ENCODE data around the gene MAST3. TPM values are rescaled to one million over a fixed set of nuclear protein-coding genes. Genes with fewer than 3 reads are reported as not detected.

MAST3 gene
- total and polyA plus RNA-seq, 2 of the 8 experiments (the other 6 are each of a cell fraction or from before 2014, with no cell fraction given) = 3.4 to 9.0 TPM

- Histone ChIP-seq H3K4ac (replicated peaks; ENCODE audit: insufficient read length, low read depth, low read length) (no peak overlapping the region), H3K27ac (ENCODE audit: low read depth, low read length) (no peak overlapping the region), H3K36me3 (ENCODE audit: control insufficient read depth in 2 of 4, insufficient read depth in 4 of 4, low read length in 3 of 4) (no peaks in the 10 kb centered on the region), H3K4me2 (ENCODE audit: insufficient read depth in 1 of 2, low read depth in 2 of 2, low read length in 2 of 2) (no peak overlapping the region), H3K79me1 (ENCODE audit: low read depth, low read length) (no peaks in the 10 kb centered on the region), H3K9me3 (ENCODE audit: insufficient read depth in 2 of 2, low read depth in 1 of 2, low read length in 1 of 2) (no peaks in the 10 kb centered on the region), H2BK120ac (replicated peaks; ENCODE audit: low read depth, low read length) (no peak overlapping the region), H3K18ac (ENCODE audit: extremely low read depth, low read length) (no peak overlapping the region), H4K5ac (ENCODE audit: insufficient read length, low read depth, low read length) (no peak overlapping the region), H2BK20ac (ENCODE audit: low read length) (no peak overlapping the region), H3K9ac (replicated peaks in 1 of 4; ENCODE audit: extremely low read depth in 1 of 4, low read depth in 3 of 4, low read length in 3 of 4) (no peak overlapping the region), H3K79me2 (ENCODE audit: control insufficient read depth in 1 of 2, insufficient read depth in 2 of 2, low read length in 2 of 2) (no peaks in the 10 kb centered on the region), H2AFZ (ENCODE audit: low read length) (no peak overlapping the region), H4K20me1 (replicated peaks in 1 of 2; ENCODE audit: control insufficient read depth in 1 of 2, insufficient read depth in 2 of 2, low read length in 2 of 2) (no peaks in the 10 kb centered on the region), H2BK15ac (ENCODE audit: low read length) (no peak overlapping the region), H3K14ac (ENCODE audit: insufficient read length) (no peak overlapping the region), H2BK5ac (ENCODE audit: low read depth, low read length) (no peak overlapping the region), H3K4me1 (replicated peaks in 1 of 4; ENCODE audit: control insufficient read depth in 3 of 4, insufficient read depth in 4 of 4, low read length in 3 of 4) (0 out of 7 replicates have a peak, but pooled peaks cover 0 to 2% (median 0%) of the 10 kb centered on the region in 4 experiments), H2BK12ac (ENCODE audit: low read depth, low read length) (no peak overlapping the region), H4K91ac (replicated peaks; ENCODE audit: insufficient read length, low read length) (no peak overlapping the region), H3K27me3 (replicated peaks in 1 of 4; ENCODE audit: control insufficient read depth in 3 of 4, extremely low read depth in 1 of 4, insufficient read depth in 3 of 4, low read length in 3 of 4) (no peaks in the 10 kb centered on the region), H2AK5ac (ENCODE audit: low read depth, low read length) (no peak overlapping the region), H3K4me3 (ENCODE audit: extremely low read depth in 1 of 4, insufficient read depth in 2 of 4, low read depth in 3 of 4, low read length in 4 of 4) (no peak overlapping the region), H4K8ac (ENCODE audit: extremely low read depth, insufficient read depth, low read length) (no peak overlapping the region), H3K56ac (replicated peaks; ENCODE audit: insufficient read length, low read depth, low read length) (no peak overlapping the region), H3K23me2 (ENCODE audit: low read depth, low read length) (peaks cover 2% of the 10 kb centered on the region; the same call in 1 of the 2 replicates), H3K23ac (ENCODE audit: insufficient read length) (no peak overlapping the region)
- DNase-seq (ENCODE audit: low read depth in 1 of 2, low spot score in 2 of 2) (no peak), FAIRE-seq (no peak)
- WGBS, 2 experiments (ENCODE audit: extremely low coverage in 1 of 2, insufficient coverage in 1 of 2, insufficient read length in 1 of 2, insufficient replicate concordance in 2 of 2, low coverage in 1 of 2, low lambda C conversion rate in 2 of 2, missing lambda C conversion rate in 1 of 2) = 79% methylated on average over 4 of the region's 5 CpGs; no CpG with 5 or more reads in 1 of the 2 experiments
- POLR2A ChIA-PET (ENCODE audit: partially characterized antibody) = interaction anchor here (1.0 kb wide), 1 partner anchor 48 kb away, joined by 4 read pairs; the partner anchor contains the start of gene ARRDC2
- CTCF ChIA-PET (ENCODE audit: partially characterized antibody) = interaction anchor here (0.8 to 1.6 kb wide), 4 partner anchors 8 to 122 kb away, joined by 4 to 11 read pairs (median 4); partner anchors contain the start of gene ARRDC2
- TF ChIP-seq CTBP2 (IDR thresholded peaks at IDR 0.05; ENCODE audit: borderline replicate concordance, insufficient read depth, insufficient read length, low read length) = no peak
- TF ChIP-seq SIRT6 (IDR thresholded peaks at IDR 0.05; ENCODE audit: low read length) = no peak
- no peak for TF ChIP-seq BRCA1 (IDR thresholded peaks at IDR 0.05; ENCODE audit: low read depth, low read length)
- no peak for TF ChIP-seq ZNF274 (IDR thresholded peaks at IDR 0.05; ENCODE audit: borderline replicate concordance, extremely low read depth, low read length)
- TF ChIP-seq SAP30 (IDR thresholded peaks at IDR 0.05; ENCODE audit: insufficient read depth, insufficient replicate concordance, low read length) = no peak
- no peak for TF ChIP-seq E2F6 (IDR thresholded peaks at IDR 0.05)
- TF ChIP-seq USF2 (IDR thresholded peaks at IDR 0.05; ENCODE audit: low read length) = no peak
- TF ChIP-seq CBX8 (IDR thresholded peaks at IDR 0.05; ENCODE audit: borderline replicate concordance, low read depth, low read length) = no peak
- no peak for TF ChIP-seq GABPA (IDR thresholded peaks at IDR 0.05; ENCODE audit: borderline replicate concordance, insufficient read depth, low read length)
- TF ChIP-seq SP2 (IDR thresholded peaks at IDR 0.05; ENCODE audit: low read length) = no peak
- no peak for TF ChIP-seq SP4 (IDR thresholded peaks at IDR 0.05; ENCODE audit: low read length)
These were observed 41.6 kb upstream of the MAST3 start for GRCh38 chr19:18055967-18056366.

Data from H1 (cell line).